Activated effector memory CD4-positive, alpha-beta T cell treated with Interleukin-2 at 50 U/mL for 16 hours (primary cell): ENCODE data around the gene MORN1.
"Not testable (repeated sequence)": the region's sequence is repeated elsewhere in the genome, so short reads cannot be mapped to it uniquely, and the experiment has no call there.

Experiments
- DNase-seq: peaks from one replicate; pipeline ENCODE4 v3.0.0-alpha.2; 2020

The MORN1 gene

DNA sequence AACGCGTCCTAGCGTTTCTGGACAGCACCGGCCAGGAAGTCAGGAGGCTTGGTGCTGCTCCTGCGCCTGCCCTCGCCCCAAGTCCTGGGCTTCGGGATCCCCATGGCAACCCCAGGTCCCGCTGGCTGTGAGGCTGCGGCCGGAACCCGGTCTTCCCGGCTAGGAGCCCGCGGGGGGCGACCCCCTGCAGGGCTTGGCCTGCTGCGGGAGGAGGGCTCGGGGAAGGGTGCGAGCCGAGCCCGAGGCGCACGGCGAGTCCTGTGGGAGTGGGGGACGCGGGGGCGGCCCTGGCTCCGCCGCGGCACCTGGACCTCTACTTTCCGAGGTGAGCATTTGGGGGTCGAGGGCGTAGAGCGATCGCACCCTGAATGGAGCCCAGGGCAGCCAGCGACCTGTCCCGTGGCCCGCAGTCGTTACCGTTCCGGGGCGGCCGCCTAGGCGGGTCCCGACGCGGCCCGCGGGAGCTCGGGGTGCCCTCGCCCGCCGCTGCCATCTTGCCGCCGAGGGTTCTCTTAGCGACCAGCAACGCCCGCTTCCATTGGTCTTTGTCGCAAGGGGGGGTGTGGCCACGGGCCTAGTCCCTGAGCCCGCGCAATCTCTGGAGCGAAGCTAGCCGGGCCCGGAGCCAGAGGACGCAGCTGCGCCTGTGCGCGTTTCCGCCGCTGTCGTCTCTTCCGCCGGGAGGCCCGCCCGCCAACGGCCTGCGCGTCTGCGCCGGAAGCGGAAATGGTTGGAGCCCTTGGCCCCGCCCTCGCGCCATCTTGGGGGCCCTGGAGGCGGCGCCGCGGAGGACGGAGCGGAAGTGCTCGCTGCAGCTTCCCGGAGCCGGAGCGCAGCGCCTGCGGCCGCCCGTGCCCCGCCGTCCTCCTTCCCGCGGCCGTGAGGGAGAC lies at the start of gene MORN1, which contains the start of gene RER1:
Gene MORN1 (minus strand): TSS at position 514 of the 890 bp plus-strand sequence. CDS start 21 bp downstream, at position 493.
Gene RER1 (plus strand): TSS at position 801 of the 890 bp plus-strand sequence. CDS start 3,950 bp downstream, outside the sequence.
- DNase-seq: peak; percentile 99

DNA sequence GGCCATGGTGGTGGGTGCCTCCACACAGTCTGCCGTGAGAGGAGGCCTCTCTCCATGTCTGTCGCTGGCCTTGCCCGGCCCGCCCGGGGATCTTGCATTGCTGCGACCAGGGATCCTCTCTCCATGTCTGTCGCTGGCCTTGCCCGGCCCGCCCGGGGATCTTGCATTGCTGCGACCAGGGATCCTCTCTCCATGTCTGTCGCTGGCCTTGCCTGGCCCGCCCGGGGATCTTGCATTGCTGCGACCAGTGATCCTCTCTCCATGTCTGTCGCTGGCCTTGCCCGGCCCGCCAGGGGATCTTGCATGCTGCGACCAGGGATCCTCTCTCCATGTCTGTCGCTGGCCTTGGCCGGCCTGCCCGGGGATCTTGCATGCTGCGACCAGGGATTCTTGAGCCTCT lies 49.0 kb upstream of the MORN1 start:
- DNase-seq: not testable (repeated sequence)

DNA sequence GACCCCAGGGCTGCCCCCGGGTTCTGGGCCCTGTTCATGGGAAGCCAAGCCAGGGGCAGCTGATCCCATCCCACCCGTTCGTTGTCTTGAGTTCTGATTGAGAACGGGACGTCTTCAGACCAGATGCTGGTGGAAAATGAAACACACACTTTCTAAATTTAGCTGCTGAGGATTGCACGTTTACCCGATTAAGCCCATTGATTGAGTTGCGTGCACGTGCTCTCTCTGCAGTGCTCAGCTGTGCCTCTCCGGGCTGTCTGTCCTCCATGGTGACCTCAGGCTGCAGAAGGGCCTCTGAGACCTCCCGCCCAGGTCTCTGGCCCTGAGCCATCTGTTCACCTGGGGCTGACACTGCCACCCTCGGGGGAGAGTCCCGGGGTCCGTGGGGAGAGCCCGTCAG lies 48.0 kb upstream of the MORN1 start:
- no peak for DNase-seq

DNA sequence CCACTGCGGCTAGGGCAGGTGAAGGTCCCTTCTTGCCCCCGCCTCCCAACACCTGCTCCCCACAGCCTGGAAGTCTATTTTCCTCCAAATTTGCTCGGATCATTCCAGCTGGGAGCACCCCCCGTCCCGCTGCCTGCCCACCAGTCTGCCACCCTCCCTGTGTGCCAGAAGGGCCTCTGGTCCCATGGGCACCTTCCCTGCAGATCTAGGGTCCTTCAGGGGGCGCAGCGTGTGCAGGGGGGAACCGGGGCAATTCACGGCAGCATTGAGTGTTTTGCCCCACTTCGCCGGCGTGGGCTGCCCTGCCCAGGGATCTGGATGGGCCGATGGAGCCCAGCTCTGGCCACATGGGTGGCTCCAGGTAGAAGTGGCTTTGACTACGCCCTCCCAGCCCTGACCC lies 47.3 kb upstream of the MORN1 start:
- DNase-seq: no peak

DNA sequence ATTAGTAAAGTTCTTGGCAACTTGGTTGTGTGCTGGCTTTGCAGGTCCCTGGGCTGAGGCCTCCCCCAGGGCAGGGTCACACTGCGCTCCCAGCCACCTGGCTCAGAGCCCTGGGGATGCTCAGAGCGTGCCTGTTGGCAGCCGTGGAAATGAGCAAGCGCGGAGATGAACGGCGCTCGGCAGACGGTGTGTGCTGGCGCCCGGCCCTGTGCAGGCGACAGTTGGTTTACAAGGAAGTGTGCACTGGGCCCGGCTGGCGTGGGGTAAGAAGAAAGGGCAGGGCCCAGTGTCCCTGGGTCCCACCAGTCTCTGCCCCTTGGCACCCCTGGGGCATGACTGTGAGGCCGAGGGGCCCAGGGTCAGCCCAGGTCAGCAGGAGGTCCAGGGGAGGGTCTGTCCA lies 46.7 kb upstream of the MORN1 start:
- DNase-seq: no peak

DNA sequence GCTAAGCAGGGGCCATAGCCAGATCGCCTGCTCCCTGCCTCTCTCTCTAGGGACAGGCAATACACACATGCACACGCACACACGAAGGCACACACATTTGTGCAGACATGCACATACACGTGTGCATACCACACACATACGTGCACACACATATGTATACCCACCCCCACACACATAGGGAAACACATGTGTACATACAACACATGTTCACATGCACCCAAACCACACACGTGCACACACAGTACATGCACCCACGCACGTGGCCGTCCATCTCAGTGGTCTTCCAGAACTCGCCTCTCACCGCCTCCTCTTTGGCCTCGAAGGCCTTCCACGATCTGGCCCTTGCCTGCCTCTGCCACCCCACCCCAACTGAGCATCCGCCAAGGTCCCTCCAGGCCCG lies 46.3 kb upstream of the MORN1 start:
- no peak for DNase-seq

DNA sequence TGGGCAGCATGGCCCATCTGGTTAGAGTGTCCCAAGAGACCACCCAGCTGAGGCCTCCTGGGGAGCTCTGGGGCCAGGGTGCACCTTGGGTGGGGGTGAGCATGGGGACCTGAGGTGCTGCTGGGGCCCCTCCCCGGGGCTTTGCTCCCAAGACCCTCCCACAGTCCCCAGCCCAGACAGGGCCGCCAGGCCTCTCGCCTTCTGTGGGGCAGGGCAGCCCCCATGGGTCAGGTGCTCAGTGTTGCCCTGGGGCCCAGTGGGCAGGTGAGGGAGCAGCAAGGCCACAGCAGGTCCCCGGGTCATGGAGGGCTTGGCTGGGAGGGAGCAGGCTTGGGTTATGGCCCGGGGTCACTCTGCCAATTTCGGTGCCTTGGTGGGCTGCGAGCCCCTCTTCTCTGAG lies 45.5 kb upstream of the MORN1 start:
- no peak for DNase-seq

DNA sequence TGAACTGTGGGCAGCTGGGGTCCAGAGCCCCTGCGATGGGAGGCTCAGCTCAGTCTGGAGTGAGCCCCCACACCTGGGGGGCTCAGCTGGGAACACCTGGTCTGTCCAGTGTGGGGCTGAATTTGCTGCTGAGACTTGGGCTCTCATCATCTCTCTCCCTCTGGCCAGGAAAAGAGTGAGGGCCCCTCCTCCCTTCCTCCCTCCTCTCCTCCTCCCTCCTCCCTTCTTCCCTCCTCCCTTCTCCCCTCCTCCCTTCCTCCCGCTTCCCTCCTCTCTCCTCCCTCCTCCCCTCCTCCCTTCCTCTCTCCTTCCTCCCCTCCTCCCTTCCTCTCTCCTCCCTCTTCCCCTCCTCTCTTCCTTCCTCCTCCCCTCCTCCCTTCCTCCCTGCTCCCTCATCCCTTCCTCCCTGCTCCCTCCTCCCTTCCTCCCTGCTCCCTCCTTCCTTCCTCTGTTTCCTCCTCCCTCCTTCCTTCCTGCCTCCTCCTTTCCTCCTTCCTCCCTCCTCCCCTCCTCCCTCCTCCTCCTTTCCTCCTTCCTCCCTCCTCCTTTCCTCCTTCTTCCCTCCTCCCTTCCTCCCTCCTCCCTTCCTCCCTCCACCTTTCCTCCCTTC lies 44.5 kb upstream of the MORN1 start:
- DNase-seq: no peak

DNA sequence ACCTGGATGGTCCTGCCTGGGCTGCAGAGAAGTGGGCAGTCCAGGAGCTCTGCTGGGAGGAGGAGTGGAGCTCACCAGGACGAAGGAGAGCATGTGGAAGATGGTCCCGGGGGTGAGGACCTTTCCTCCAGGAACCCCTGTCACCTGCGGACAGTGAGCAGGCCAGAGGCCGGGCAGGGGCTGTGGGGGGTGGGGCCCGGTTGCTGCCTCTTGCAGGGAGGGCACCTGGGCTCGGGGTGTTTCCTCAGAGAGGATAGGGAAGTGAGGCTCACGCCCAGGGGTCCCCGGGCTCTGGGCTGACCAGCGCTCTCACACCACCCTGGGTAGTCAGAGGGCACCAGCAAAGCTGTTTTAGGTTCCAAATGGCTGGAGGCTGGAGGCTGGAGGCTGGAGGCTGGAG lies 43.7 kb upstream of the MORN1 start:
- DNase-seq: no peak

DNA sequence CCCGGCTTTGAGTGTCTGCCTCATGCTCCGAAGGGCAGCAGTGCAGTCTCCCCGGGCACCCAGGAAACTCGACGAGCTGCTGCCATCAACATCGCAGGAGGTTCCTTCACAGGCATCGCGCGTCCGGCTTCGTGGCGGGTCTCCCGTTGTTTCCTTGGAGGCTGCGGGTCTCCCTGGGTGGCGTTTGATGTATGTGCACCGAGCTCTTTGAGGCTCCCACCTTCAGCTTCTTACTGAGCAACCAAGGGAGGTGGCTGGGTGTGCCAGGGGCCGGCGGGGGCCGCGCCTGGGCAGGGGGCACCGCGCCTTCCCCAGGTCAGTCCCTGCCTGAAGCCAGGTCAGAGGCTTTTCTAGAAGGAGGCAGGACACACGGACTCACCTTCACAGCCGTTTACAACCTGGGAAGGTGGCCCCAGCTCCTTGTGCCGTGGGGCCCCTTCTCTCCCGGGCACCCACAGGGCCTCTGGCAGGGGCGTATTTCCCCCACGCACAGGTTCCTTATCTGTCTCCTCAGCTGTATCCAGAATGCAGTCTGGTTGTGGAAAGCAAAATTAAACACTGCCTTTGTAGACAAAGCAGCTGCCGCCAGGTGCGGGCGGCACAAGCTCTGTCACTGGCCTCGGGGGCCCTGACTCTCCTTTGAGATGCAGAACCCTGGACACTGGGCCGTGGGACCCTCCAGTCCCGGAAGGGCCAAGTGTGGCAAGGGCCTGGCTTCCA lies 42.7 kb upstream of the MORN1 start:
- no peak for DNase-seq

DNA sequence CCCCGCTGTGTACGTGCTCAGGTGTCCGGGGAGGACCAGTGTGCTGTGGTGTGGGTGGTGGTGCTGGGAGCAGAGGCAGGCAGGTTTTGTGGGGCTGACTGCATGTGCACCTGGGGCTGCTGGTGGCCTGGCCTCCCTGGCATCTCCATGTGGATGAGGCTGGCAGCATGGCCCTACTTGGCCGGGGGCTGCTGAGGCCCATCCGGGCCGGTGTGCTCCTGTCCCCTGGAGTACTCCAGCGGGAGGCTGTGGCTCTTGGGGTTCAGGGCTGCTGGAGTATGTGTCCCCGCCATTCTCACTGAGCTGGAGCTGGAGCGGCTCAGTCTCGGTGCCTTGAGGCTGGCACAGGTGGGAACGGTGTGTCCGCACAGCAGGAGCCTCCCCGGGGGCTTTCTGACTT lies 41.8 kb upstream of the MORN1 start:
- DNase-seq: no peak

DNA sequence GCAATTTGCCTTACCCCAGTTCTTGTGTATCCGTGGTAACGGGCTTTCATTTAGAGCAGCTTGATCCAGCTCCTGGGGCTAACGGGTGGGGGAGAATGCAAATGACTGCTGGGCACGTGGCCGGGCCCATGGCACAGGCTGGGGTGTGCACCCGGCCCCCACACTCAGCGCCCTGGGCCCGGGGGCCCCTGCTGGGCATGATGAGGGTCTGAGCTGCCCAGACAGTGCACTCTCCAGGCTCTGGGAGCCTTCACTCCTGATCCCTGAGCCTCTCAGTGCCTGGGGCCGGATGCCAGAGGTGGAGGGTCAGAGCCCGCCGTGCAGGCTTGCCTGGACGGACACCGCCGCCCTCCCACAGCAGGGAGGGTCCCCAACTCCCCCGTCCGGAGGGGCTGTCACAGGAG lies 41.1 kb upstream of the MORN1 start:
- DNase-seq: no peak

DNA sequence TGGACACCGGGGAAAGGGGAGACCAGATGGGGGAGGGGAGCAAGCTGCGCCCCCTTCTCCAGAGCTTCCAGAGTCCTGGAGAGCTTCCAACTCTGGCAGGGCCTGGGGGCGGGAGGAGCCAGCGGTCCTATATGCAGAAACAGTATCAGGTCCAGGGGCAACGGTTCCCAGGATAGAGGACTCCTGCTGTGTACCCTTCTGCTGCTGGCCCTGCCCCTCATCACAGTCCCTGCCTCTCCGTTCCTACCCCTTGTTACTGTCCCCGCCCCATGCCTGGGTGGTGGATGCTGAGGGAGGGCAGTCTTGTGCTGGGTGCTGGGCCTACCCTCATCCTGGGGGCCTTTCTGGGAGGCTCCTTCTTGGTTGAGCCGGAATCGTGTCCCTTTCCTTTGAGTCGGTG lies 40.2 kb upstream of the MORN1 start:
- no peak for DNase-seq

DNA sequence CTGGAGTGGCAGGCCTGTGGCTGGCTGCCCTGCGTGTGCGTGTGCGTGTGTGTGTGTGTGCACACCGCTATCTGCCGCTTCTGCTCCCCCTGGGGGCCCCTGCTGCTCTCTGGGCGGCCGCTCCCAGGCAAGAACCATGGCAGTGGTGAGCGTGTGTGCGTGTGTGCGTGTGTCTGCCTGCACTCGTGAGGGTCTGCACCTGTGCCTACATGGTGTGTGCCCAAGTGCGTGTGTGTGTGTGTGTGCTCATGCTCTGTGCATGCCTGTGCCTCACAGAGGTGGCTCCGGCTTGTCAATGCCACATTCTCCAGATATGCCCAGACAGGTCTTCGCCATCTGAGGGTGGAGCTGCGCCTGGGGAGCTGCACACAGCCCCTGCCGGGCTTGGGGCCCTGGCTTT lies 39.7 kb upstream of the MORN1 start:
- DNase-seq: no peak

DNA sequence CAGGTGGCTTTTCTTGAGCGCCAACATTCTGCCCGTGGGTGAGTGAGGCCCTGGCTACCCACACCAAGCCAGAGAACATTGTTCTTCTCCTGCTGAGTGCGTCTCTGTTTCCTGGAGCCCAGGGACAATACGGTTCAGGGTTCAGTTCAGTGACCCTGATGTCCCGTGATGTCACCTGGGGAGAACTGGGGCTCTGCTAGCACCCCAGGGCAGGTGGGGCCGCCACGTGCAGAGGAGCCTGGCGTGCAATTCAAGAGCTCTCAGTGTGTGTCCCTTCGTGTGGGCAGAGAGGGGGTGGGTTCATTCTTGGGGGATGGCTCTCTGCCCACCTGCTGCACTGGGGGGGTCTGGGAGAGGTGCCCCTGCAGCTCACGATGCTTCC lies 39.2 kb upstream of the MORN1 start:
- no peak for DNase-seq

DNA sequence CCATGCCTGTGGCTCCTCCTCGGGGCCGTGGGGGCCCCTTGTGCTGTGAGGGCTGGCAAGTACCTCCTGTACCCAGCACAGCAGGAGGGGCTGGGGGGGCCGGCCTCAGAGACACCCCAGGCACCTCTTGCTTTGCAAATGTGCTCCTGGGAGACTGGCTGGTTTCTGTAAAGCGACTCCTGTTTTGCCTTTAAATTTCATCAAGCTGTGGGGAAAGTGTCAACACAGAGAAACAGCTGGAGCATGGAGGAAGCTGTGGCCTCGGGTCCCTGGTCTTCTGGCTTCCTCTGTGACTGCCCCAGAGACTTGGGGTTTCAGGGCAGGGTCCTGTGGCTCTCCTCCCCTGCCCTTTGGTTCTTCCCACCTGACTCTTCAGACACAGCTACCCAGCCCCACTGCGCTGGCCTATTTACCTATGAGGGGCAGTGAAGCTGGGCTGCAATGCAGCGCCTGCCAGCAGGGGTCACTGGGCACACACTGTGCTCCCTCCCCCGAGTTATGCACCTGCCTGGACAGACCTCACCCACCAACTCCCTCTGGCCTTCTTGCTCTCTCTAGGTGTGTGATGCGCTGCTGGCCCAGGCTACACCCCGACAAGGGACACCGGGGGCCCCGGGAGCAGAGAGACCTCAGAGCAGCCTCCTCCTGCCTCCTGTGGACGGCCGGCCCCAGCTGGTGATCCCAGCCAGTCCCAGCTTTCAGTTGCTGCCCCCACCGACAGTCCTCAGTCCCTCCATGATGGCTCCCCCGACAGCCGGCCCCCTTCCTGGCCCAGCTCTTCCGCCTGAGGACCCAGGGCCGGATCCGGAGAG lies 38.6 kb upstream of the MORN1 start:
- no peak for DNase-seq

DNA sequence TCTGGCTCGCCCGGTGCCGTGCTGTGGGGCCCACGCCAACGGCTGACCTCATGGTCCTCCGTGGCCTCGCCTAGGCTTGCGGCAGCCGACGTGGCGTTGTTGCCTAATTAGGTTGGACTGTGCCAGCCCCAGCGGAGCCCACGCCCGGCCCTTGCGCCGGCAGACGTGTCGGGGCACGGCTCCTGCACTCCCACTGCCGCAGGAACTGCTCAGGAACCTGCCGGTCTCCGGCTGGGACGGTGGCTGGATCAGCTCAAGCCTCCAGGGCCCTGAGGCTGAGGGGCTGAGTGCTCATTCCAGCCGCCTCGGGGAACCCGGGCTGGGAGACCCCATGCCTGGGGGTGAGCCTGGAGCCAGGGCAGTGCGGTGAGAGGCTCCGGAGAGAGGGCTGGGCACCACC lies 37.1 kb upstream of the MORN1 start:
- no peak for DNase-seq

DNA sequence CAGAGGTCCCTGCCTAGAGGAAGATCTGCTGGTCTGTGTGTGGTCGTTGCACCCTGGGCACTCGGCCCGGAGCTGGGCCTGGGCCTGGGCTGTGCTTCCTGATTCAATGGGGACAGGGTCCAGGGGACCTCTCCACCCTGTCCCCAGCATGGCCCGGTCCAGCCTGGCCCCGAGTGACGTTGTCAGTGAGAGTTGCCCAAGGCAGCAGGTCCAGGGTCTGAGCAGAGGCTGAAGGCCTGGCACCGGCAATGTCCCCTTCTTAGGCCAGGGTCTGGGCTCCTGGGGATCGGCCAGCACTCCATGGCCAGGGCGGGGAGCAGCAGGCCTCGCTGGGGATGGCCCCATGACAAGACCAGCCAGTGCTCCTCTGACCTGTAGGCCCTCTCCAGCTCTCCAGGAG lies 36.6 kb upstream of the MORN1 start:
- DNase-seq: no peak

DNA sequence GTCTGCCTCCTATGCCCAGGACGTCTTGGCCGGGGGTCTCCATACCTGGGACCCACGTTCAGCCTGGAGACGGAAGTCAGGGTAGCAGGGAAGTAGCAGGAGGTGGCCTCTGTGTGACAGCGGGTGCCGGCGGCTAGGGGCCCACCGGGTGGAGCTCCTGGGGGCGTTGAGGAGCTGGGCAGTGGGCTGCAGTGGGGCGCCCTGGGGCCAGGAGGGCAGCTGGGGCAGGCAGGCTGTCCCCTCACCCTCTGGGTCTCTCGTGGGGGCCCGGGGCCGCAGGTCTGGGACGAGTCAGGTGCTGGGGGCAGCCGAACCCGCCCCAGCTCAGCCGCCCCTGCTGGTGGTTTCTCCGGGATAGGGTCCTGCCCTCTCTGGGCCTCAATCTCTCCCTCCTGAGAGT lies 35.7 kb upstream of the MORN1 start:
- DNase-seq: no peak

DNA sequence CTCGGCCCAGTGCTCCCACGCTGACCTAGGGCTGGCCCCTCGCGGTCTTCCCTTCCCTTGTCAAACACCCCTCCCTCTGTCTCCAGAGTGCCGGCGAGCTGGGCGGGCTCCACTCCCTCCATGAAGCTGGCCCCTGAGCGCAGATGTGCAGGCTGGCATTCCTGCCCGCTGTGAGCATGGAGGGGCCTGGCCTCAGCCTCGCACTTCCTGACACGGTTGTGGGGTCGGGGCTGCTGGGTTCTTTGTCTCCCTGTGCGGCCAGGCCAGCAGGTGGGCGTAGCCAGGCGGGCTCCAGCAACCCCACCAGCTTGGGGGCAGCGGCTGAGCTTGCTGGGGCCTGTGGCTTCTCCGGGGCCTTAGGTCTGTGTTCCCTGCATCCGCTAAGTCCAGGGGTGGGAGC lies 35.2 kb upstream of the MORN1 start:
- DNase-seq: no peak

DNA sequence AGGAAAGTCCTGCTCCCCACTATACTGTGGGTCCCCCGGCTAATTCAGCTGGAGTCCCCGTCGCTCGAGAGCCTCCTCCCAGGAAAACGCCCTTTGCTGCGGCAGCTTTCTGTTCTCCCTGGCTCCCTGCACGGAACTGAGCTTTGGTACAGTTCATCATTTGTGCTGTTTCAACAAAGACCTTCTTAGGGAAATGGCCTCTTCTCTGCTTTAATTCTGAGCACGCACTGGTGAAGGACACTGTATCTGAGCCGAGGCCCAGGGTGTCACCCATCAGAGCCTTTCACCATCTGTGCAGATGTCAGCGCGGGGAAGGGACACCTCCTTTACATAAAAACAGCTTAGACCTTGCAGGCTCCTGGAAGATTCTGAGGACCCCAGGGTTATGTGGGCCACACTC lies 34.5 kb upstream of the MORN1 start:
- DNase-seq: no peak

DNA sequence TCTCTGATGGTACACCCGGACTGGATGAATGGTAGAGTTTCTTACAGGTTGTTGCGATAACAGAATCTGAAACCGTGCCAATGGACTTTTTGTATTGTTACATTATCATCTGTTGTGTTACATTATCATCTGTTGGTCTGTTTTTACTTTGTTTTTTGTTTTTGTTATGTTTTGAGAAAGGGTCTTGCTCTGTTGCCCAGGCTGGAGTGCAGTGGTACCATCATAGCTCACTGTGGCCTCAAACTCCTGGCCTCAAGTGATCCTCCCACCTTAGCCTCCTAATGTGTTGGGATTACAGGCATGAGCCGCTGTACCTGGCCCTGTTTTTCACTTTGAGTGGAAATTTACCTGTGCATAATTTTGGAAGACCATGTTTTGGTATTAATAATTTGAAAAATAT lies 31.2 kb upstream of the MORN1 start:
- DNase-seq: no peak

DNA sequence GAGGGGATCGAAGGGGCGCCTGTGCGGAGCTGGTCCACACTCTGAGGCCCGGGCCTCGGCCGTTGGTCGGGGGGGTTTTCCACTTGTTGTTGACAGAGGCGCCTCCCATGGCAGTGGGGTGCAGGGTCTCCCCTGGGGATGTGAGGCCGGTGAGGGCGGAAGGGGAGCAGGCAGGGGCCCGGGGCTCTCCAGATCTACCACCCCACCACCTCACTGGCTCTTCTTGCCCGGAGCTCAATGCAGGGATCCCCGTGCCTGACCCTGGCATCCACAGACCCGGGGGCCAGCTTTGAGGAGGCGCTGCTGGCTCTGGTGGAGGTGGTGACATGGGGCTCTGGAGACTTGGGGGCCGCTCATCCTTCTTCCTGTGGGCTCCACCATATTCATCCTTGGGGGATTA lies 28.1 kb upstream of the MORN1 start:
- DNase-seq: no peak
